Motor neuron (in vitro differentiated cells): Measurements from ENCODE around the gene LY6G6D. TPM values are rescaled to one million over a fixed set of nuclear protein-coding genes. Genes with fewer than 3 reads are reported as not detected.

Experiments used
- total RNA-seq, 8 experiments: library from RNA; unstranded; fragments of 300-600 nt; gene quantifications; 2 replicates each; pipeline versions ENCODE4 v1.2.3 to v1.2.4, GENCODE V29; 2022

Gene LY6G6D
- total RNA-seq, 8 experiments from 2014 or later: not detected

Other genes starting within 250 kb of the LY6G6D start
- 1 to 10 TPM in 5 of 8 experiments, under 1 TPM in 2, not detected in 1; 0.49 to 4.2 (median 1.9) TPM for gene MICB, start 217.2 kb upstream of the LY6G6D start, total RNA-seq
- gene MCCD1, start 186.4 kb upstream of the LY6G6D start, total RNA-seq: 1 to 10 TPM in 2 of 8 experiments, under 1 TPM in 5, not detected in 1; 0.38 to 1.9 (median 0.75) TPM
- 100 to 1,000 TPM; 238 to 564 (median 386) TPM for gene DDX39B, start 173.3 kb upstream of the LY6G6D start, total RNA-seq
- 100 to 1,000 TPM in 2 of 8 experiments, 10 to 100 TPM in 3, 1 to 10 TPM in 2, under 1 TPM in 1; 0.25 to 110 (median 48.1) TPM for gene ATP6V1G2, start 168.7 kb upstream of the LY6G6D start, total RNA-seq
- gene NFKBIL1, start 167.7 kb upstream of the LY6G6D start, total RNA-seq: 10 to 100 TPM; 24.2 to 44.5 (median 31.6) TPM
- gene LTA, start 143.1 kb upstream of the LY6G6D start, total RNA-seq: under 1 TPM in 6 of 8 experiments, not detected in 2; 0.11 to 0.76 (median 0.41) TPM
- 1 to 10 TPM in 1 of 8 experiments, under 1 TPM in 3, not detected in 4; 0.17 to 3.9 (median 0.68) TPM for gene TNF, start 139.8 kb upstream of the LY6G6D start, total RNA-seq
- 1 to 10 TPM in 2 of 8 experiments, under 1 TPM in 5, not detected in 1; 0.18 to 1.9 (median 0.81) TPM for gene LTB, start 132.9 kb upstream of the LY6G6D start, total RNA-seq
- gene LST1, start 129.1 kb upstream of the LY6G6D start, total RNA-seq: 1 to 10 TPM in 2 of 8 experiments, under 1 TPM in 5, not detected in 1; 0.21 to 2.6 (median 0.63) TPM
- gene NCR3, start 122.3 kb upstream of the LY6G6D start, total RNA-seq: under 1 TPM in 3 of 8 experiments, not detected in 5; 0.29 to 0.71 (median 0.31) TPM
- gene AIF1, start 100.1 kb upstream of the LY6G6D start, total RNA-seq: 1 to 10 TPM in 5 of 8 experiments, not detected in 3; 1.1 to 3.1 (median 2.0) TPM
- 100 to 1,000 TPM in 4 of 8 experiments, 10 to 100 TPM in 4; 53.2 to 259 (median 92.0) TPM for gene PRRC2A, start 94.6 kb upstream of the LY6G6D start, total RNA-seq
- 100 to 1,000 TPM; 159 to 322 (median 247) TPM for gene BAG6, start 62.7 kb upstream of the LY6G6D start, total RNA-seq
- gene APOM, start 59.5 kb upstream of the LY6G6D start, total RNA-seq: 1 to 10 TPM; 2.3 to 6.8 (median 5.3) TPM
- 10 to 100 TPM; 10.8 to 24.6 (median 15.5) TPM for gene C6orf47, start 54.6 kb upstream of the LY6G6D start, total RNA-seq
- gene GPANK1, start 50.4 kb upstream of the LY6G6D start, total RNA-seq: 10 to 100 TPM; 15.2 to 27.2 (median 22.0) TPM
- gene CSNK2B, start 49.3 kb upstream of the LY6G6D start, total RNA-seq: 100 to 1,000 TPM; 112 to 225 (median 167) TPM
- gene LY6G5B, start 45.4 kb upstream of the LY6G6D start, total RNA-seq: 10 to 100 TPM in 2 of 8 experiments, 1 to 10 TPM in 6; 3.0 to 20.9 (median 6.3) TPM
- gene LY6G5C, start 34.3 kb upstream of the LY6G6D start, total RNA-seq: 1 to 10 TPM; 1.3 to 7.1 (median 2.8) TPM
- gene ABHD16A, start 12.0 kb upstream of the LY6G6D start, total RNA-seq: 10 to 100 TPM; 43.8 to 69.0 (median 52.5) TPM
- gene LY6G6F, start 8.5 kb upstream of the LY6G6D start, total RNA-seq: not detected
- 1 to 10 TPM in 1 of 8 experiments, under 1 TPM in 4, not detected in 3; 0.16 to 1.6 (median 0.41) TPM for gene LY6G6C, start 6.4 kb downstream of the LY6G6D start, total RNA-seq
- gene MPIG6B, start 8.0 kb downstream of the LY6G6D start, total RNA-seq: 1 to 10 TPM in 2 of 8 experiments, under 1 TPM in 6; 0.18 to 1.8 (median 0.58) TPM
- 100 to 1,000 TPM in 5 of 8 experiments, 10 to 100 TPM in 3; 15.5 to 168 (median 120) TPM for gene DDAH2, start 14.0 kb downstream of the LY6G6D start, total RNA-seq
- 100 to 1,000 TPM in 5 of 8 experiments, 10 to 100 TPM in 3; 73.5 to 627 (median 176) TPM for gene CLIC1, start 21.2 kb downstream of the LY6G6D start, total RNA-seq
- gene MSH5, start 24.7 kb downstream of the LY6G6D start, total RNA-seq: 10 to 100 TPM in 5 of 8 experiments, 1 to 10 TPM in 3; 3.8 to 65.3 (median 11.3) TPM
- 1 to 10 TPM in 7 of 8 experiments, under 1 TPM in 1; 0.87 to 8.0 (median 2.7) TPM for gene SAPCD1, start 47.3 kb downstream of the LY6G6D start, total RNA-seq
- gene VWA7, start 62.0 kb downstream of the LY6G6D start, total RNA-seq: 1 to 10 TPM in 6 of 8 experiments, under 1 TPM in 2; 0.63 to 2.9 (median 1.4) TPM
- 100 to 1,000 TPM in 2 of 8 experiments, 10 to 100 TPM in 6; 26.4 to 135 (median 52.7) TPM for gene VARS1, start 80.4 kb downstream of the LY6G6D start, total RNA-seq
- 10 to 100 TPM; 34.8 to 79.8 (median 47.1) TPM for gene LSM2, start 91.6 kb downstream of the LY6G6D start, total RNA-seq
- gene HSPA1L, start 99.9 kb downstream of the LY6G6D start, total RNA-seq: 1 to 10 TPM; 1.0 to 4.3 (median 3.1) TPM
- 100 to 1,000 TPM in 2 of 8 experiments, 10 to 100 TPM in 6; 29.3 to 514 (median 92.4) TPM for gene HSPA1A, start 100.2 kb downstream of the LY6G6D start, total RNA-seq
- gene HSPA1B, start 112.4 kb downstream of the LY6G6D start, total RNA-seq: 100 to 1,000 TPM in 6 of 8 experiments, 10 to 100 TPM in 2; 68.6 to 489 (median 130) TPM
- 100 to 1,000 TPM in 1 of 8 experiments, 10 to 100 TPM in 7; 22.8 to 106 (median 36.2) TPM for gene NEU1, start 147.5 kb downstream of the LY6G6D start, total RNA-seq
- 1 to 10 TPM in 2 of 8 experiments, under 1 TPM in 5, not detected in 1; 0.07 to 1.0 (median 0.41) TPM for gene SLC44A4, start 163.6 kb downstream of the LY6G6D start, total RNA-seq
- gene EHMT2, start 182.3 kb downstream of the LY6G6D start, total RNA-seq: 100 to 1,000 TPM in 1 of 8 experiments, 10 to 100 TPM in 7; 19.9 to 112 (median 60.3) TPM
- 10 to 100 TPM in 6 of 8 experiments, 1 to 10 TPM in 2; 1.9 to 34.9 (median 15.9) TPM for gene ZBTB12, start 186.7 kb downstream of the LY6G6D start, total RNA-seq
- 10 to 100 TPM in 1 of 8 experiments, 1 to 10 TPM in 6, under 1 TPM in 1; 0.67 to 55.1 (median 1.8) TPM for gene C2, start 212.4 kb downstream of the LY6G6D start, total RNA-seq
- 100 to 1,000 TPM in 1 of 8 experiments, 10 to 100 TPM in 3, 1 to 10 TPM in 4; 2.3 to 300 (median 12.7) TPM for gene CFB, start 230.7 kb downstream of the LY6G6D start, total RNA-seq
- 10 to 100 TPM; 50.3 to 91.1 (median 72.3) TPM for gene NELFE, start 243.6 kb downstream of the LY6G6D start, total RNA-seq
- 10 to 100 TPM; 30.6 to 68.4 (median 52.9) TPM for gene SKIC2, start 243.8 kb downstream of the LY6G6D start, total RNA-seq